PC-3 (cell line): ENCODE data around the gene AGBL1. TPM values are rescaled to one million over a fixed set of nuclear protein-coding genes. Genes with fewer than 3 reads are reported as not detected.

ENCODE experiments used
- ATAC-seq: fragments of 200-7000 bp; cut with Tn5 transposase; 2 replicates; pipeline ENCODE4 v1.9.1; 2020; ENCODE audit warnings: mild to moderate bottlenecking, moderate library complexity
- BruUV-seq: library from RNA; stranded (reverse); fragments of 400-500 nt; replicated peaks from 2 replicates; lab custom pipeline; 2021; lab: Mats Ljungman, UMichigan
- CTCF ChIA-PET: fragments of 300-600 bp; sonication (Branson Sonifier 250); formaldehyde crosslinking; loops from one replicate; lab custom pipeline; 2022; ENCODE audit warnings: antibody characterized with exemption; lab: Charles Lee
- POLR2A ChIA-PET: fragments of 300-600 bp; sonication (Branson Sonifier 250); formaldehyde crosslinking; loops from one replicate; lab custom pipeline; 2022; ENCODE audit warnings: antibody characterized with exemption; ENCODE audit not compliant: unreplicated experiment; lab: Charles Lee
- DNase-seq: peaks from one replicate; pipeline ENCODE4 v3.0.0-alpha.2; 2015
- H2AFZ ChIP-seq: fragments of 300-600 bp; sonication (generic); 2 replicates; pipeline ENCODE4 v1.6.0; 2016; ENCODE audit warnings: antibody characterized with exemption, low read length
- H3F3A ChIP-seq: fragments of 300-600 bp; sonication (generic); one replicate; pipeline ENCODE4 v1.6.0; 2017; ENCODE audit warnings: antibody characterized with exemption, low read length, control low read depth, mild to moderate bottlenecking; ENCODE audit not compliant: unreplicated experiment
- H3K27ac ChIP-seq: fragments of 300-600 bp; sonication (generic); 2 replicates; pipeline ENCODE4 v1.5.1; 2016; ENCODE audit warnings: mild to moderate bottlenecking, low read length
- H3K27me3 ChIP-seq: fragments of 300-600 bp; sonication (generic); 2 replicates; pipeline ENCODE4 v1.6.1; 2016; ENCODE audit warnings: low read length, mixed read lengths
- H3K36me3 ChIP-seq: fragments of 300-600 bp; sonication (generic); 2 replicates; pipeline ENCODE4 v1.6.1; 2016; ENCODE audit warnings: low read depth, mixed run types, low read length, mixed read lengths
- H3K4me1 ChIP-seq: fragments of 300-600 bp; sonication (generic); 2 replicates; pipeline ENCODE4 v1.5.1; 2016; ENCODE audit warnings: low read length; ENCODE audit not compliant: insufficient read depth
- H3K4me2 ChIP-seq: fragments of 300-600 bp; sonication (generic); 2 replicates; pipeline ENCODE4 v1.6.0; 2016; ENCODE audit warnings: low read length
- H3K4me3 ChIP-seq: fragments of 300-600 bp; sonication (generic); 2 replicates; pipeline ENCODE4 v1.5.1; 2016; ENCODE audit warnings: mild to moderate bottlenecking, low read length, mixed read lengths
- H3K79me2 ChIP-seq: fragments of 300-600 bp; sonication (generic); 2 replicates; pipeline ENCODE4 v1.6.1; 2017; ENCODE audit warnings: low read length, mixed read lengths
- H3K9ac ChIP-seq: fragments of 300-600 bp; sonication (generic); 2 replicates; pipeline ENCODE4 v1.6.0; 2016; ENCODE audit warnings: mild to moderate bottlenecking, low read length
- H3K9me2 ChIP-seq: fragments of 300-600 bp; sonication (generic); replicated peaks from 2 replicates; pipeline ENCODE4 v1.6.1; 2016; ENCODE audit warnings: mixed run types, low read length, mixed read lengths
- H3K9me3 ChIP-seq: fragments of 300-600 bp; sonication (generic); 2 replicates; pipeline ENCODE4 v1.6.1; 2016; ENCODE audit warnings: low read length, mixed read lengths
- H4K20me1 ChIP-seq: fragments of 300-600 bp; sonication (generic); 2 replicates; pipeline ENCODE4 v1.6.1; 2016; ENCODE audit warnings: low read length, mixed read lengths
- EZH2 ChIP-seq: fragments of 300-600 bp; sonication (generic); IDR thresholded peaks from one replicate; pipeline ENCODE4 v1.6.1; 2017; ENCODE audit warnings: antibody characterized with exemption, mild to moderate bottlenecking, low read length; ENCODE audit not compliant: unreplicated experiment
- EZH2phosphoT487 ChIP-seq: fragments of 300-600 bp; sonication (generic); IDR thresholded peaks from 2 replicates; pipeline ENCODE4 v1.6.1; 2018; ENCODE audit warnings: mild to moderate bottlenecking, antibody characterized with exemption, low read length, borderline replicate concordance
- intact Hi-C: fragments of 100-400 bp; cut with micrococcal nuclease; formaldehyde crosslinking; loops from 2 replicates; pipeline ENCODE4 v1.9.0; 2023
- total RNA-seq: library from RNA; depleted of rRNA; stranded (reverse); fragments of >200 nt; gene quantifications from 2 replicates; pipeline ENCODE4 v1.2.3, GENCODE V29; 2014
- TF ChIP-seq, protein P1 (sequence below): fragments of 300-600 bp; sonication (generic); conservative IDR thresholded peaks from 2 replicates; pipeline ENCODE4 v1.5.1; 2017; ENCODE audit warnings: antibody characterized with exemption, low read depth, mild to moderate bottlenecking, low read length

The AGBL1 gene
- total RNA-seq, 1 experiment from 2014 or later: not detected

DNA sequence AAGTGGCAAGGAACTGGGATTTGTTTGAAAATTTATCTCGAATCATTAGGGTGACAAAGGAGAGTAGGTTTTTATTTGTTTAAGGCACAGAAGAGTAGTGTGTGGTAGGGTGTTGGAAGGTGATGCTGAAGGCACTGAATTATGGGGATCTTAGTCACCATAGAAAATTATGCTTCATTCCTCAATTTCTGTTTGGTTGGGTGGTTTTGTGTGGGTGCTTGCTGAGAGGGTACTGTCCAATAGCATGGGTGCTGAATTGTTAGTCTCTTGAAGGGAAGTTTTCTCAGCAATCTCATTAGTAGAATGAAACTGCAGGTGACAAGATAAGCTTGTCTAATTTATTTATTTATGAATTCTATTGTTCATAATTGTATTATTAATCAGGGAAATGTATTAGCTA is 610.9 kb downstream of the AGBL1 start:
- TF ChIP-seq EZH2 (no peak), EZH2phosphoT487 (no peak)
- TF ChIP-seq, protein P1, sequence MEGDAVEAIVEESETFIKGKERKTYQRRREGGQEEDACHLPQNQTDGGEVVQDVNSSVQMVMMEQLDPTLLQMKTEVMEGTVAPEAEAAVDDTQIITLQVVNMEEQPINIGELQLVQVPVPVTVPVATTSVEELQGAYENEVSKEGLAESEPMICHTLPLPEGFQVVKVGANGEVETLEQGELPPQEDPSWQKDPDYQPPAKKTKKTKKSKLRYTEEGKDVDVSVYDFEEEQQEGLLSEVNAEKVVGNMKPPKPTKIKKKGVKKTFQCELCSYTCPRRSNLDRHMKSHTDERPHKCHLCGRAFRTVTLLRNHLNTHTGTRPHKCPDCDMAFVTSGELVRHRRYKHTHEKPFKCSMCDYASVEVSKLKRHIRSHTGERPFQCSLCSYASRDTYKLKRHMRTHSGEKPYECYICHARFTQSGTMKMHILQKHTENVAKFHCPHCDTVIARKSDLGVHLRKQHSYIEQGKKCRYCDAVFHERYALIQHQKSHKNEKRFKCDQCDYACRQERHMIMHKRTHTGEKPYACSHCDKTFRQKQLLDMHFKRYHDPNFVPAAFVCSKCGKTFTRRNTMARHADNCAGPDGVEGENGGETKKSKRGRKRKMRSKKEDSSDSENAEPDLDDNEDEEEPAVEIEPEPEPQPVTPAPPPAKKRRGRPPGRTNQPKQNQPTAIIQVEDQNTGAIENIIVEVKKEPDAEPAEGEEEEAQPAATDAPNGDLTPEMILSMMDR: no peak
- CTCF ChIA-PET: no interaction called here
- no peaks in the 10 kb centered on the region for H3K27me3 ChIP-seq
- no peak overlapping the region for H3K4me2 ChIP-seq
- no peaks in the 10 kb centered on the region for H3K79me2 ChIP-seq
- no peak overlapping the region for H3K4me3 ChIP-seq
- DNase-seq (peak; percentile 15), ATAC-seq (no peak)
- H3K9me3 ChIP-seq: no peaks in the 10 kb centered on the region
- H2AFZ ChIP-seq: no peak overlapping the region
- intact Hi-C loops: no loop called here
- no peak overlapping the region for H3K9ac ChIP-seq
- no TSS peak for BruUV-seq
- no peaks in the 10 kb centered on the region for H3K4me1 ChIP-seq
- no peaks in the 10 kb centered on the region for H3F3A ChIP-seq
- H3K9me2 ChIP-seq: no peaks in the 10 kb centered on the region
- POLR2A ChIA-PET: no interaction called here
- no peaks in the 10 kb centered on the region for H4K20me1 ChIP-seq
- no peaks in the 10 kb centered on the region for H3K36me3 ChIP-seq
- no peak overlapping the region for H3K27ac ChIP-seq

DNA sequence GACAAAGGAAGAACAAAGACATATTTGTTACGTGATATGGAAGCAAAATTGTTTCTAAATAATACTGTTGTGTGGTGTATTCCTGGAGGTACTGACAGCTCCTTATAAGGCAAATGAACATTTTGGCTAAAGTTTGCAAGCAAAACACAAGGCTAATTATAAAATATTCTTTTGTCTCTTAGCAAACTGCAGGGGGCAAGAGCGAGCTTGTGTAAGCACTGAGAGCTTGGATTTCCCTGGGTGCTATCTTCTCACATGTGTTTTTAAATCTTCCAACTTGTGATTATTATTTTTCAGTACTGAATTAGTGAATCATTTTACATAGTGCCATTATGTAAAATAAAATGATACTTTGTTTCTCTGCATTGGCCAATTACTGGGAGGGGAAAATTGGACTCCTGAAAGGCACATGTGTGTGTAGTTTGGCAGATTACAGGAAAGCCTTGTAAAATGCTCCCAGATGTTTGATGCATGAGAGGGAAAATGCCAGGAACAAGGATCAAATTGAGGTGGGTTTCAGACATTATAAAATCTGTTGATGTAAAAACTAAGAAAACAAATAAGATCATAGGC is 611.5 kb downstream of the AGBL1 start:
- no peaks in the 10 kb centered on the region for H4K20me1 ChIP-seq
- H3K79me2 ChIP-seq: no peaks in the 10 kb centered on the region
- no peak overlapping the region for H3K4me3 ChIP-seq
- no peaks in the 10 kb centered on the region for H3K4me1 ChIP-seq
- ATAC-seq (no peak), DNase-seq (no peak)
- no peaks in the 10 kb centered on the region for H3K9me3 ChIP-seq
- no peaks in the 10 kb centered on the region for H3K9me2 ChIP-seq
- no peaks in the 10 kb centered on the region for H3F3A ChIP-seq
- H3K27ac ChIP-seq: no peak overlapping the region
- POLR2A ChIA-PET: no interaction called here
- H3K9ac ChIP-seq: no peak overlapping the region
- intact Hi-C loops: no loop called here
- no TSS peak for BruUV-seq
- H2AFZ ChIP-seq: no peak overlapping the region
- H3K4me2 ChIP-seq: no peak overlapping the region
- CTCF ChIA-PET: no interaction called here
- H3K36me3 ChIP-seq: no peaks in the 10 kb centered on the region
- TF ChIP-seq EZH2phosphoT487 (no peak), EZH2 (no peak)
- TF ChIP-seq, protein P1: no peak
- H3K27me3 ChIP-seq: no peaks in the 10 kb centered on the region

DNA sequence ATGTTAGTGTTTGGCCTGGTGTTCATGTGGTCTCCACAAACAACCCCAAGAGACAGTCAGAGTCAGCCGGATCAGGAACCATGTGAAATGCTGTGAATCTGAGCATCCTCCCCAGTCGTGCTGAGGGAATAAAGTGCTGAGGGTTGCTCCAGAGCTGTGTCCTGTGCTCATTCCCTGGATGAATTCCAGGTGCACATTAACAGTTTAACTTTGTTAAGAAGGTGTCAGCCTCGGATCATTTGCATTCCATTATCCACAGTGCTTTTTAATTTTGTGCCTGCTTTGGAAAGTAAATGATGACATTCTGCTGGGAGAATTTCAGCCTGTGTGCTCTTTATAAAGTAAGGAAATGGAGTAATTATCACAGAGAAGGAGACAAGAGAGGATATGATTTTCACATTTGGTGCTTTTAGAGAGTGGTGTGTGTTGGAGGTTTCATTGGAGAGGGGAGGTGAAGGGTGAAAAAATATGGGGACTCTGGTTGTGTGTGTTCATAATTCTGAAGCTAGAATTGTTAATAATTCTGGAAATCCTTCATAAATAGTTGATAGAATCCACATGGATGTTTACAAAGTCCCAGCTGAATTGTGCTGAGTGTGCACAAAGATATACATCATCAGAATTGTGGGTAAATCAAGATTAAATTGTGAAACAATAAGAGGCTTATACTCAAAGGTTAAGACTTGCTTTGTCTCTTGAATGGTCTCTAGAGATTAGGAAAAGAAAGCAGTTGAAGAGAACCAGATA is 621.4 kb downstream of the AGBL1 start:
- Histone ChIP-seq H3K9ac (no peak overlapping the region), H2AFZ (no peak overlapping the region), H3K4me2 (no peak overlapping the region), H3K9me3 (no peaks in the 10 kb centered on the region), H3K4me1 (no peaks in the 10 kb centered on the region), H3K36me3 (no peaks in the 10 kb centered on the region), H3K4me3 (no peak overlapping the region), H3K9me2 (no peaks in the 10 kb centered on the region), H4K20me1 (no peaks in the 10 kb centered on the region), H3F3A (no peaks in the 10 kb centered on the region), H3K79me2 (no peaks in the 10 kb centered on the region), H3K27me3 (no peaks in the 10 kb centered on the region), H3K27ac (no peak overlapping the region)
- no TSS peak for BruUV-seq
- ATAC-seq (no peak), DNase-seq (no peak)
- intact Hi-C loops: no loop called here
- ChIA-PET POLR2A (no interaction called here), CTCF (no interaction called here)
- TF ChIP-seq, protein P1: no peak
